Thyroid gland (tissue), 4 donors: ENCODE measurements around the gene EIF6.

ENCODE experiments used
- CTCF ChIP-seq, 6 experiments: fragments of 200-600 bp in 3 of 6; fragments of 450-650 bp in 3 of 6; sonication (generic) in 3 of 6; IDR thresholded peaks; one replicate each; pipeline ENCODE4 v1.5.1; 2016 to 2019; ENCODE audit warnings: antibody characterized with exemption in 6 of 6, mild to moderate bottlenecking in 2 of 6, inconsistent platforms in 1 of 6, moderate library complexity in 1 of 6
- POLR2A ChIP-seq, 2 donors: fragments of 450-650 bp; IDR thresholded peaks; one replicate each; pipeline ENCODE4 v1.6.1; 2017; ENCODE audit warnings: antibody characterized with exemption in 2 of 2, mild to moderate bottlenecking in 2 of 2, moderate library complexity in 1 of 2

GRCh38 chr20:35303735-35304491 is 19.3 kb upstream of the EIF6 start:
- TF ChIP-seq CTCF (IDR thresholded peaks at IDR 0.05) = peak; percentile 72 to 95 (median 89)
- TF ChIP-seq POLR2A (IDR thresholded peaks at IDR 0.05) = no peak
